ENCODE measurements around the gene RPS2. TPM values are rescaled to one million over a fixed set of nuclear protein-coding genes. Genes with fewer than 3 reads are reported as not detected.
"Not testable (repeated sequence)": the region's sequence is repeated elsewhere in the genome, so short reads cannot be mapped to it uniquely, and the experiment has no call there.

Gene RPS2
- total RNA-seq, 1 donor from 2014 or later = 1,490 TPM

DNA sequence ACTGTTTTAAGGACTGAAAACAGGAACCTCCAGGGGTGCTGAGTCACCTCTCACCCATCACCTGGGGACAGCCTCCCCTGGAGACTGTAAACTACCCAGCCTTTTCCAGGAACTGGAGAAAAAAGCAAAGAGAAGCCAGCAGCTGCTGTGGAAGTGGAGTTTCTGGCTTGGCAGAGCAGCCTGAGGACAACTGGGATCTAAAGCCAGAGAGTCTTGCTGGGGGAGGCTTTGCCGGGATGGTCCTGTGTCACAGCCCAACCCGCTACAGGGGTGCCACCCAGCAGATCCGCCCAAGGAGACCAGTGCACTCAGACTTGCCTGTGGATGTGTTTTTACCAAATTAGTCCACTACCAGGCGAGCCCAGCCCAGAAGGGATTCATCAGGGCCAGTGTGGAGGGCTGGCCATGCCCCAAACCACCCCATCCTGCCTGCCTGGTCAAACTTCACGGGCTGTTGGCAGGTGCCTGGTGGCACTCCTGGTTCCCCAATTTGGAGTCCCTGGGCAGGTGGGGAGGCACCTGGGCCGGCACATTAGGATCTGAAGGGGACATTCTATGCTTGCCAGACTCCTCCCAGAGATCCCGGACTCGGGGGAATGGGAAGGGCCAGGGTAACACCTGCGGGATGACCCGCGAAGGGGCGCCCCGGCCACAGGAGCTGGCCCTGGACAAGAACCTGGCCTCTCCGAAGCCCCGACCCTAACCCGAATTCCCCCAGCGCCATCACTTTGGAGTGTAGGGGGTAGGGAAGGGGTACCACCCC lies 22.4 kb downstream of the RPS2 start:
- peaks cover 28% of the 10 kb centered on the region for H3K36me3 ChIP-seq
- DNase-seq = peak; percentile 67
- intact Hi-C loops (cut with DNase I) = no loop called here

GRCh38 chr16:1941162-1942046 lies 23.2 kb downstream of the RPS2 start:
- H3K27ac ChIP-seq = peak overlapping the region; percentile 72
- no peaks in the 10 kb centered on the region for H3K27me3 ChIP-seq
- no peak for TF ChIP-seq CTCF (IDR thresholded peaks at IDR 0.05)
- no peak for DNase-seq
- peaks cover 19% of the 10 kb centered on the region for H3K4me1 ChIP-seq
- no peaks in the 10 kb centered on the region for H3K9me3 ChIP-seq
- H3K36me3 ChIP-seq = peaks cover 28% of the 10 kb centered on the region
- no peak for ATAC-seq
- peak overlapping the region; percentile 68 for H3K4me3 ChIP-seq
- intact Hi-C loops (cut with DNase I) = no loop called here

More for the DNA sequence above, 22.4 kb downstream of the RPS2 start:
- Histone ChIP-seq H3K4me1 (peaks cover 19% of the 10 kb centered on the region), H3K4me3 (peak overlapping the region; percentile 68), H3K27me3 (no peaks in the 10 kb centered on the region), H3K9me3 (no peaks in the 10 kb centered on the region), H3K27ac (peak overlapping the region; percentile 72)
- no peak for TF ChIP-seq CTCF (IDR thresholded peaks at IDR 0.05)
- peak; percentile 2 for ATAC-seq

DNA sequence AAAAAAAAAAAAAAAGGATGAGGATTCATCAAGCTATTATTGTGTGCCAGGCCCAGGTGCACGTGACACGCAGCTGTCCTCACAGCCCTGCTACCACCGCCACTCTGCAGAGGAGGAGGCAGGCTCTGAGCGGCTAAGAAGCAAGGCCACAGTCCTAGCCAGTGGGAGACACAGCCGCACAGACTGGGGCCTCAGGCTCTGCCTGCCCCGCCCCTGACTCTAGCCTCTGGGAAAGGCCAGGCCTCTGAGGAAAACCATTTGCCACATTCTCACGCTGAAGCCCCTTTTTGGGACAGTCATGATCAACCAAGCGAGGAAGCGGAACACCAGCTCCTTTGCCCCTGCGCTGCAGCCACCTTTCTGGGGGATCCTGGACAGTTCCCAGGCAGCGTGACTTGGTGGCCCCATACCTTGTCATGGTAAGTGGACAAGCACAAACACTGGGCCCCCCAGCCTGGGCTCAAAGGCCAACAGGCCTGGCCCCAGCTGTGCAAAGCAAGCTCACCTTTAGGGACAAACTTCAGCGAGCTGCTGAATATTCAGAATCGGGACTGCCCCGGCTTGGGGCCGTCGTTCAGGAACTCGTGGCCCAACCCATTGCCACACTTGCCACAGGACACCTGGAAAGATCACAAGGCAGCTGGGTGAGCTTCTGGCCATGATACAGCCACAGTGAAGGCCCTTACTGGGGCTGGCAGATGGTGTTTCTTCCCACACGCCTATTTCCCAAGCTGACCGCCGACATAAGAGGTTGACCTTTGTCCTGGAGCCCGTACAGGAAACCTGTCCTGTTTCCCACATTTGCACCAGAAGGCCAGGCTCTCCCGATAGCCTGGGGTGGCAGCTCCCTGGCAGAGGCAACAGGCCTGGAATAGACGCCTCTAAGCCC lies 24.1 kb downstream of the RPS2 start:
- TF ChIP-seq CTCF (IDR thresholded peaks at IDR 0.05) = no peak
- Histone ChIP-seq H3K36me3 (peaks cover 28% of the 10 kb centered on the region), H3K4me3 (no peak overlapping the region), H3K9me3 (no peaks in the 10 kb centered on the region), H3K4me1 (peaks cover 19% of the 10 kb centered on the region), H3K27me3 (no peaks in the 10 kb centered on the region), H3K27ac (no peak overlapping the region)
- no peak for ATAC-seq
- DNase-seq = no peak
- intact Hi-C loops (cut with DNase I) = no loop called here

- H3K27me3 ChIP-seq; DNase-seq; intact Hi-C loops (cut with DNase I); H3K9me3 ChIP-seq; ATAC-seq; H3K27ac ChIP-seq; H3K4me3 ChIP-seq: not testable (repeated sequence)
- Histone ChIP-seq H3K4me1 (peaks cover 19% of the 10 kb centered on the region), H3K36me3 (peaks cover 28% of the 10 kb centered on the region)
These were observed 24.8 kb downstream of the RPS2 start for GRCh38 chr16:1939833-1940232.

GRCh38 chr16:1938910-1939309 lies 25.7 kb downstream of the RPS2 start:
- H3K4me1 ChIP-seq = peaks cover 19% of the 10 kb centered on the region
- H3K9me3 ChIP-seq = no peaks in the 10 kb centered on the region
- H3K27me3 ChIP-seq = no peaks in the 10 kb centered on the region
- no peak for DNase-seq
- intact Hi-C loops (cut with DNase I) = no loop called here
- TF ChIP-seq CTCF (IDR thresholded peaks at IDR 0.05) = no peak
- H3K27ac ChIP-seq = peak overlapping the region; percentile 36
- H3K36me3 ChIP-seq = peaks cover 28% of the 10 kb centered on the region
- ATAC-seq = no peak
- no peak overlapping the region for H3K4me3 ChIP-seq

Data from upper lobe of right lung (tissue), 1 donor.